Rectal smooth muscle tissue (tissue), 1 donor: Measurements from ENCODE around the gene DCST1.
"Not testable (repeated sequence)": the region's sequence is repeated elsewhere in the genome, so short reads cannot be mapped to it uniquely, and the experiment has no call there.

Experiments used
- H3K27ac ChIP-seq: one replicate; pipeline ENCODE4 v1.7.0; 2013; ENCODE audit warnings: low read depth, low read length, inconsistent platforms
- H3K27me3 ChIP-seq: one replicate; pipeline ENCODE4 v1.7.0; 2013; ENCODE audit warnings: low read length; ENCODE audit not compliant: control insufficient read depth, insufficient read depth
- H3K36me3 ChIP-seq: one replicate; pipeline ENCODE4 v1.7.0; 2013; ENCODE audit warnings: low read length; ENCODE audit not compliant: control insufficient read depth, insufficient read depth
- H3K4me1 ChIP-seq: one replicate; pipeline ENCODE4 v1.7.0; 2013; ENCODE audit warnings: low read length; ENCODE audit not compliant: control insufficient read depth, insufficient read depth
- H3K4me3 ChIP-seq: one replicate; pipeline ENCODE4 v1.7.0; 2013; ENCODE audit warnings: low read length
- H3K9ac ChIP-seq: one replicate; pipeline ENCODE4 v1.7.0; 2013; ENCODE audit warnings: low read length

DCST1 gene

GRCh38 chr1:155033524-155033923 lies at the start of gene DCST1, which contains the start of gene DCST2:
Gene DCST1 (plus strand): TSS chr1:155033824. CDS start chr1:155034037, 213 bp downstream.
Gene DCST2 (minus strand): TSS chr1:155033781. CDS start chr1:155033701, 80 bp downstream.
- no peaks in the 10 kb centered on the region for H3K27me3 ChIP-seq
- no peak within 1 kb of the TSS for H3K27ac ChIP-seq
- H3K9ac ChIP-seq: no peak within 1 kb of the TSS
- no peaks in the 10 kb centered on the region for H3K4me1 ChIP-seq
- H3K4me3 ChIP-seq: no peak within 1 kb of the TSS
- no peaks in the 10 kb centered on the region for H3K36me3 ChIP-seq

- not testable (repeated sequence) for H3K27ac ChIP-seq, H3K27me3 ChIP-seq, H3K4me1 ChIP-seq, H3K4me3 ChIP-seq, H3K9ac ChIP-seq, H3K36me3 ChIP-seq
These were observed 46.9 kb upstream of the DCST1 start for GRCh38 chr1:154986736-154987135.

- Histone ChIP-seq H3K4me3 (no peak overlapping the region), H3K4me1 (peaks cover 6% of the 10 kb centered on the region), H3K36me3 (peaks cover 8% of the 10 kb centered on the region), H3K27me3 (no peaks in the 10 kb centered on the region), H3K27ac (no peak overlapping the region), H3K9ac (no peak overlapping the region)
These were observed 46.3 kb upstream of the DCST1 start for GRCh38 chr1:154987326-154987725.

- no peaks in the 10 kb centered on the region for H3K27me3 ChIP-seq
- no peak overlapping the region for H3K4me3 ChIP-seq
- no peak overlapping the region for H3K9ac ChIP-seq
- H3K4me1 ChIP-seq: peaks cover 4% of the 10 kb centered on the region
- no peak overlapping the region for H3K27ac ChIP-seq
- peaks cover 8% of the 10 kb centered on the region for H3K36me3 ChIP-seq
These were observed 45.3 kb upstream of the DCST1 start for GRCh38 chr1:154988058-154988954.

- Histone ChIP-seq H3K27me3 (no peaks in the 10 kb centered on the region), H3K36me3 (peaks cover 8% of the 10 kb centered on the region), H3K4me1 (no peaks in the 10 kb centered on the region), H3K9ac (peak overlapping the region; percentile 29), H3K4me3 (no peak overlapping the region), H3K27ac (no peak overlapping the region)
These were observed 44.3 kb upstream of the DCST1 start for GRCh38 chr1:154989195-154989860.

GRCh38 chr1:154990276-154990675 lies 43.3 kb upstream of the DCST1 start:
- no peaks in the 10 kb centered on the region for H3K27me3 ChIP-seq
- H3K4me3 ChIP-seq: no peak overlapping the region
- H3K36me3 ChIP-seq: peaks cover 8% of the 10 kb centered on the region
- H3K27ac ChIP-seq: no peak overlapping the region
- H3K4me1 ChIP-seq: no peaks in the 10 kb centered on the region
- H3K9ac ChIP-seq: no peak overlapping the region

- H3K27me3 ChIP-seq: no peaks in the 10 kb centered on the region
- H3K27ac ChIP-seq: no peak overlapping the region
- H3K4me3 ChIP-seq: no peak overlapping the region
- H3K4me1 ChIP-seq: no peaks in the 10 kb centered on the region
- peaks cover 6% of the 10 kb centered on the region for H3K36me3 ChIP-seq
- no peak overlapping the region for H3K9ac ChIP-seq
These were observed 40.7 kb upstream of the DCST1 start for GRCh38 chr1:154992721-154993571.

- Histone ChIP-seq H3K4me1 (no peaks in the 10 kb centered on the region), H3K4me3 (no peak within 1 kb of the TSS), H3K27ac (no peak within 1 kb of the TSS), H3K27me3 (no peaks in the 10 kb centered on the region), H3K36me3 (peaks cover 4% of the 10 kb centered on the region), H3K9ac (no peak within 1 kb of the TSS)
These were observed 39.9 kb upstream of the DCST1 start, which contains the start of gene LENEP for GRCh38 chr1:154993572-154994268. Gene LENEP (plus strand): TSS chr1:154993586. CDS start chr1:154993608, 22 bp downstream.

GRCh38 chr1:154994269-154994587 lies 39.4 kb upstream of the DCST1 start:
- Histone ChIP-seq H3K4me1 (peaks cover 4% of the 10 kb centered on the region), H3K27me3 (no peaks in the 10 kb centered on the region), H3K27ac (no peak overlapping the region), H3K36me3 (peaks cover 4% of the 10 kb centered on the region), H3K4me3 (no peak overlapping the region), H3K9ac (no peak overlapping the region)

- Histone ChIP-seq H3K9ac (no peak overlapping the region), H3K4me3 (no peak overlapping the region), H3K27me3 (no peaks in the 10 kb centered on the region), H3K4me1 (peaks cover 5% of the 10 kb centered on the region), H3K27ac (no peak overlapping the region), H3K36me3 (peaks cover 4% of the 10 kb centered on the region)
These were observed 39.0 kb upstream of the DCST1 start for GRCh38 chr1:154994591-154994990.

GRCh38 chr1:154995301-154995983 lies 38.2 kb upstream of the DCST1 start:
- not testable (repeated sequence) for H3K4me1 ChIP-seq, H3K36me3 ChIP-seq, H3K27me3 ChIP-seq, H3K27ac ChIP-seq, H3K9ac ChIP-seq, H3K4me3 ChIP-seq
